ENCODE measurements around the gene RMND5B. TPM values are rescaled to one million over a fixed set of nuclear protein-coding genes. Genes with fewer than 3 reads are reported as not detected.

The RMND5B gene
- total and polyA plus RNA-seq, 5 donors from 2014 or later, result 22.0 to 39.9 (median 35.0) TPM

DNA sequence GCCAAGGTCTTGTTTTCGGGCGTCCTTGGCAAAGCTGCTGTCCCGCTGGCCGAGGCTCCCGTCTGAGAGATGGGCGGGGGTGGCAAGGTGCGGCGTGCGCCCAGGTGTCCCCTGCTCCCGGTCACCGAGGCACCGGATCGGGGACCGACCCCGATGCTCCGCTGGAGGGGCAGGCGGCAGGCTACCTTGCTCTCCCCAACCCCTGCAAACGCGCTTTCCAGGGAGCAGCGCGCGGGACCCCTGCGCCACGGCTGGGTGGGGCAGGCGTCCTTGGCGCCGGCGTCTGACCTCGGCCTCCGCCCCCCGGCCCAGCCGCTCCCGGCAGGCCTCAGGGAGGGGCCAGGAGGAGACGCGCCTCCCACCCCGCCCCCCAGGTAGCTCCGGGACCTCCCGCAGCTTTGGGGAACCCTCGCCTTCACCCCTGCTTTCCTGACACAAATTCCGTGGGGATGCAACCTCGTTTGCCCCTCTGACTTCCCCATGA lies 16.9 kb upstream of the RMND5B start:
- peak overlapping the region; percentile 80 to 96 (median 88) for H3K4me3 Mint-ChIP-seq
- peaks cover 0 to 42% (median 30%) of the 10 kb centered on the region in 4 donors for H3K4me1 Mint-ChIP-seq
- DNase-seq (no peak), ATAC-seq (ENCODE audit: low read depth in 2 of 2) (no peak)
- peak overlapping the region; percentile 23 for H3K27ac ChIP-seq (ENCODE audit: insufficient read depth, low read length, poor library complexity, severe bottlenecking)
- H3K4me1 ChIP-seq (ENCODE audit: control insufficient read depth, insufficient read depth, low read length, poor library complexity, severe bottlenecking), result peaks cover 47% of the 10 kb centered on the region
- H3K9me3 ChIP-seq (ENCODE audit: control insufficient read depth in 2 of 2, low read length in 2 of 2), result no peaks in the 10 kb centered on the region
- H3K27me3 ChIP-seq (ENCODE audit: control insufficient read depth, insufficient read depth, low read length), result no peaks in the 10 kb centered on the region
- H3K27ac Mint-ChIP-seq, result peak overlapping the region in 2 of 3 donors; percentile 23 to 83
- no peaks in the 10 kb centered on the region for H3K36me3 ChIP-seq (ENCODE audit: control insufficient read depth, insufficient read depth, low read length)
- no peaks in the 10 kb centered on the region for H3K36me3 Mint-ChIP-seq
- peaks cover 19% of the 10 kb centered on the region for H3K27me3 Mint-ChIP-seq
- peak overlapping the region; percentile 41 for H3K4me3 ChIP-seq (ENCODE audit: low read depth, low read length)
- no peaks in the 10 kb centered on the region for H3K9me3 Mint-ChIP-seq

DNA sequence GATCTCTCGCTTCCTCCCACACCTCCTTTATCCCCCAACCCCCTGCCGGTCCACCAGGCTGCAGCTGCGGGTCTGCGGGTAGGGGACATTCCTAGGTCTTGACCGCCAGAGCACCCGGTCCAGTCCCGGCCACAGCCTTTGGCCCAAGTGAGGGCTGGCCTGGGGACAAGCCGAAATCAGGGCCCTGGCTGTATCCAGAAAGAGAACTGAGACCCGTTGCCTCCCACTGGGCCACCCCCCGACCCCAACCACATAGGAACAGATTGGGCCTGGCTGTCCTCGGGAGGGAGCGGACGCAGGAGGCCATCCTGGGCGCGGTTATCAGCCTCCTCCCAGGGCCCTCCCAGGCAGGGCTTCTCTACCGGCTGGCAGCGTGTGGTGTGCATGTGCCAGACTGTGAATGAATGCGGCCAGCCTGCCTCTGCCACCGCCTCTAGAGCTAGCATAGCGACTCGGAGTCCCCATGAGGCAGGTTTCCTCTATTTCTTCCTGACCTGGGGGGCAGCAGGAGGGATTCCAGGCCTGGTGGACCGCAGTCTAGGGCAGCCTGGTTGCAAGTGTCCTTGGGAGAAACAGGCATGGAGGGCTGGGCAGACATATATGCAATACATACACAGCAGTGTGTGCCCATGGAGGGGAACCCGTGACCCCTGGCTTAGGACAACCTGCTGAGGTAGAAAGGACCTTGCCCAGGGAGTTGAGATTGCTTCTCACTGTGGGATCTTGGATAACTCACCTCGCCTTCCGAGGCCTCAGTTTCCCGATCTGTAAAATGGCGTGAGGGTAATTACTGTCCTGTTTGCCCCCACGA lies 16.3 kb upstream of the RMND5B start:
- H3K4me3 Mint-ChIP-seq, result peak overlapping the region; percentile 80 to 96 (median 88)
- Histone ChIP-seq H3K4me3 (ENCODE audit: low read depth, low read length) (peak overlapping the region; percentile 41), H3K27ac (ENCODE audit: insufficient read depth, low read length, poor library complexity, severe bottlenecking) (no peak overlapping the region), H3K9me3 (ENCODE audit: control insufficient read depth in 2 of 2, low read length in 2 of 2) (no peaks in the 10 kb centered on the region), H3K4me1 (ENCODE audit: control insufficient read depth, insufficient read depth, low read length, poor library complexity, severe bottlenecking) (peaks cover 47% of the 10 kb centered on the region), H3K36me3 (ENCODE audit: control insufficient read depth, insufficient read depth, low read length) (no peaks in the 10 kb centered on the region), H3K27me3 (ENCODE audit: control insufficient read depth, insufficient read depth, low read length) (no peaks in the 10 kb centered on the region)
- H3K27me3 Mint-ChIP-seq, result peaks cover 19% of the 10 kb centered on the region
- H3K36me3 Mint-ChIP-seq, result no peaks in the 10 kb centered on the region
- ATAC-seq (ENCODE audit: low read depth in 2 of 2) (peak; percentile 25 to 31), DNase-seq (peak in 2 of 3 donors; percentile 34 to 61)
- H3K27ac Mint-ChIP-seq, result peak overlapping the region; percentile 23 to 83 (median 52)
- peaks cover 0 to 42% (median 30%) of the 10 kb centered on the region in 4 donors for H3K4me1 Mint-ChIP-seq
- H3K9me3 Mint-ChIP-seq, result no peaks in the 10 kb centered on the region

DNA sequence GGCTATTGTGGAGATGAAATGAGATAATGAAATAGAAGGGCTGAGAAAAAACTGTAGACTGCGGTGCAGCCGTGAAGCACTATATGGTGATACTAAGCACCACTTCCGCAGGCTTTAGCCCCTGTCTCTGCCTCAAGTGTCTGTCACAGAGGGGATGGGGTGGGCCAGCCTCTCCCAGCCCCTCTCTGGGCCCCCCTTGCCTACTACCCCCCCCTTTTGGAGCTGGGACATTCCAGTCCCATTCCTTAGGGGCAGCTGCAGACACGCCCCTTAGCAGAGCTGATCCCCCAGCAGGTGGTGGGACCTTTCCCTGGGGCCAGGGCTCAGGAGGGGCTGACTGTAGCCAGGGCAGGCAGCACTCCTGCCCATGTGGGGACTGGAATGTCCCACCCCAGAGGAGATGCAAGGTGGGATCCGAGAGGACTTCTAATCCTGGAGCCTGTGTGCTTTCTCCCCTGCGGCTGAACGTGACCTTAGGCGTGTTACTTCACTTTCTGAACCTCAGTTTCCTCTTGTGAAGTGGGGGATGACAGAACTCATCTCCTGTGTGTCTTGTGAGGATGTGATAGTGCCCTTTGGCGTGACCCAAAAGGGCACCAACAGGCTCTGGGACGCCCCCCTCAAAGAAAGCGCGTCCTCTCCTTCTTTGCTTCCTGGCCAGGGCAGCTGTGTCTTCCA lies 15.5 kb upstream of the RMND5B start:
- Histone ChIP-seq H3K27me3 (ENCODE audit: control insufficient read depth, insufficient read depth, low read length) (no peaks in the 10 kb centered on the region), H3K9me3 (ENCODE audit: control insufficient read depth in 2 of 2, low read length in 2 of 2) (no peaks in the 10 kb centered on the region), H3K36me3 (ENCODE audit: control insufficient read depth, insufficient read depth, low read length) (no peaks in the 10 kb centered on the region), H3K4me1 (ENCODE audit: control insufficient read depth, insufficient read depth, low read length, poor library complexity, severe bottlenecking) (peaks cover 47% of the 10 kb centered on the region), H3K4me3 (ENCODE audit: low read depth, low read length) (peak overlapping the region; percentile 32), H3K27ac (ENCODE audit: insufficient read depth, low read length, poor library complexity, severe bottlenecking) (no peak overlapping the region)
- DNase-seq, result peak in 1 of 3 donors; percentile 37
- H3K4me3 Mint-ChIP-seq, result peak overlapping the region; percentile 80 to 96 (median 88)
- H3K27ac Mint-ChIP-seq, result peak overlapping the region in 1 of 3 donors; percentile 52
- peaks cover 23% of the 10 kb centered on the region for H3K27me3 Mint-ChIP-seq
- H3K4me1 Mint-ChIP-seq, result peaks cover 0 to 42% (median 30%) of the 10 kb centered on the region in 4 donors
- ATAC-seq (ENCODE audit: low read depth in 2 of 2), result no peak
- H3K9me3 Mint-ChIP-seq, result no peaks in the 10 kb centered on the region
- no peaks in the 10 kb centered on the region for H3K36me3 Mint-ChIP-seq

DNA sequence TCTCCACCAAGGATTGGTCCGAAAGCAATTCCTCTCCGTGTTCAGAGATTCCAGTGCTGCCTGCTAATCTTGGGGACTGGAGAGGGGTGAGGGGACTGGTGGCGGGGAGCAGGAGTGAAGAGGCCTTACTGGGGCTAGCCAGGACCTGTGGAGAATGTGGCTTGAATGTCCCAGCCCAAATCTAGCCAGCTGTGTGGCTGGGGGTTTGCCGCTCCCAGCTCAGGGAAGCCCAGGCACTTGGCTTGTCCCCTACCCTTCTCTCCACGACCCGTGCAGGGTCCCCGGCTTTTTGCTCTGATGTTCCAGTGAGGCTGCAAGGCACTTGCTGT lies 15.0 kb upstream of the RMND5B start:
- Mint-ChIP-seq H3K27me3 (peaks cover 23% of the 10 kb centered on the region), H3K4me3 (peak overlapping the region in 1 of 4 donors; percentile 46), H3K9me3 (no peaks in the 10 kb centered on the region), H3K27ac (peak overlapping the region in 1 of 3 donors; percentile 26), H3K36me3 (no peaks in the 10 kb centered on the region), H3K4me1 (peaks cover 0 to 42% (median 31%) of the 10 kb centered on the region in 4 donors)
- DNase-seq (no peak), ATAC-seq (ENCODE audit: low read depth in 2 of 2) (no peak)
- Histone ChIP-seq H3K36me3 (ENCODE audit: control insufficient read depth, insufficient read depth, low read length) (no peaks in the 10 kb centered on the region), H3K27ac (ENCODE audit: insufficient read depth, low read length, poor library complexity, severe bottlenecking) (no peak overlapping the region), H3K27me3 (ENCODE audit: control insufficient read depth, insufficient read depth, low read length) (no peaks in the 10 kb centered on the region), H3K4me3 (ENCODE audit: low read depth, low read length) (no peak overlapping the region), H3K4me1 (ENCODE audit: control insufficient read depth, insufficient read depth, low read length, poor library complexity, severe bottlenecking) (peaks cover 51% of the 10 kb centered on the region), H3K9me3 (ENCODE audit: control insufficient read depth in 2 of 2, low read length in 2 of 2) (no peaks in the 10 kb centered on the region)

DNA sequence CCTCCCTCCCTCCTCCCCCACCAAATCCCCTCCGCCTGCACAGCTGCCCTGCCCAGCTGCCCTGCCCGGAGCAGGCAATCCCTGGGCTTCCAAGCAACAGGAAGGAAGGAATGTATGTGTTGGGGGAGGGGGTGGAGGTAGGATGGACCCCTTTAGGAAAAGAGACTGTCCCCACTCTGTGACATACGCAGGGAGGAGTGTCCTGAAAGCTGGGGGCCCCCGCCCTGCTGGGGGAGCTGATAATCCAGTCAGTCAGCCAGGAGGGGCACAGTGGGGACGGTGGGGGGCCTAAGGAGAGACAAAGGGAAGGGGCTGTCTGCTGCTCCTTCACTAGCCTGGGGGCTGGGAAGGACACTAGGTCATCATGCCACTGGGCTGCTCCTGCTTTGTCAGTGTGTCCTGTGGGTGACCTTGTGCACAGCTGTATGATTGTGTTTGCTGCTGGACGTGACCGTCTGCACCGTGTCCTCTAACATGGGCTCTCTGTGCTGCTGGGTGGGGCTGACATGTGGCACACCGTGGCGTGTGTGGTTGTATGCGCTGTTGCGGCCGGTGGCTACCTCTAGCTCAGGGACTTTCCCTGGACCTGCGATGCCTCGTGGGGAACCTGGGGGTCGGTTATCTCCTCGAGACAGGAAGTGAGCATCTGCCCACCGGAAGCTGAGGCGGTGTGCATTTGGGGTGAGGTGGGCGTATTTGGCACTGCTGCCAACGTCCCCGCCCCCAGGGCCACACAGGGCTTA lies 14.5 kb upstream of the RMND5B start:
- DNase-seq (peak; percentile 54 to 78 (median 60)), ATAC-seq (ENCODE audit: low read depth in 2 of 2) (peak; percentile 28 to 33)
- peak overlapping the region; percentile 33 for H3K27ac ChIP-seq (ENCODE audit: insufficient read depth, low read length, poor library complexity, severe bottlenecking)
- Mint-ChIP-seq H3K4me3 (peak overlapping the region; percentile 52 to 83 (median 78)), H3K27me3 (peaks cover 23% of the 10 kb centered on the region), H3K36me3 (no peaks in the 10 kb centered on the region), H3K27ac (peak overlapping the region in 2 of 3 donors; percentile 79 to 87), H3K9me3 (no peaks in the 10 kb centered on the region), H3K4me1 (peaks cover 0 to 46% (median 30%) of the 10 kb centered on the region in 4 donors)
- H3K9me3 ChIP-seq (ENCODE audit: control insufficient read depth in 2 of 2, low read length in 2 of 2), result no peaks in the 10 kb centered on the region
- peak overlapping the region; percentile 13 for H3K4me3 ChIP-seq (ENCODE audit: low read depth, low read length)
- peaks cover 57% of the 10 kb centered on the region for H3K4me1 ChIP-seq (ENCODE audit: control insufficient read depth, insufficient read depth, low read length, poor library complexity, severe bottlenecking)
- no peaks in the 10 kb centered on the region for H3K36me3 ChIP-seq (ENCODE audit: control insufficient read depth, insufficient read depth, low read length)
- H3K27me3 ChIP-seq (ENCODE audit: control insufficient read depth, insufficient read depth, low read length), result no peaks in the 10 kb centered on the region

DNA sequence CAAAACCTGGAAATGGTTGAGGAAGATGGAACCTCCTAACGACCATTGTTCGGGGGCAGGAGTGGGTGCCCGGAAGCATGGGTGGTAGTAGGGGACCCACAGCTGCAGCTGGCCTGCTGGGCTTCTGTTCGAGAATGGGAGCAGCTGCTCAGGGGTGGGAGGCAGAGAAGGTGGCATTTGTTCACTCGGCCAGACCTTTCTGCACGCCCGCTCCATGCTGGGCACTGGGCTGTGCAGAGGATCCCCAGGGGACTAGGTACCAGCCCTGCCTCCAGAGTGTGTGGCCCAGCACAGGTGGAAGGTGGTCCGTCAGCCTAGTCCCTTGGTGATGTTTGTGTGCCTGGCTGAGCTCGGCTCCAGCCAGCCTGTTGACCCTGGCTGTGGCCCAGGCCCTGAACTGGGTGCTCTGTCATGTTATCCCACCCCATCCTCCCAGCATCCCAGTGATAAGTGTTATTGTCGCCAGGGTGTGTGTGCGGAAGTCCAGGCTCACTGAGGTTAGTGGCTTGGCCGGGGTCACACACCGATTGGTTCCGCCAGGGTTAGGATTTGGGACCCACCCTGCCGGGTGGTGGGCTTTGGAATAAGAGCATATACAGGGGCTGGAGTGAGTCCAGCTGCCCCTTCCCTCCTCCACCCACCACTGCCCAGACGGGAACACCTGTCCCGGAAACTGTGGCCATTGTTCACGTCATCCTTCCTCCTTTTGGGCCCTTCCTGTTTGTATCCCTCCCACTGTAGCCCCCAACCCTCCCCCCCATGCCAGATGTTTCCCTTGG lies 12.7 kb upstream of the RMND5B start:
- H3K27ac ChIP-seq (ENCODE audit: insufficient read depth, low read length, poor library complexity, severe bottlenecking), result no peak overlapping the region
- no peaks in the 10 kb centered on the region for H3K9me3 ChIP-seq (ENCODE audit: control insufficient read depth in 2 of 2, low read length in 2 of 2)
- no peaks in the 10 kb centered on the region for H3K36me3 Mint-ChIP-seq
- H3K27me3 ChIP-seq (ENCODE audit: control insufficient read depth, insufficient read depth, low read length), result no peaks in the 10 kb centered on the region
- DNase-seq (no peak), ATAC-seq (ENCODE audit: low read depth in 2 of 2) (no peak)
- H3K4me3 Mint-ChIP-seq, result no peak overlapping the region
- H3K27ac Mint-ChIP-seq, result no peak overlapping the region
- no peaks in the 10 kb centered on the region for H3K9me3 Mint-ChIP-seq
- peaks cover 0 to 39% (median 21%) of the 10 kb centered on the region in 4 donors for H3K4me1 Mint-ChIP-seq
- peaks cover 55% of the 10 kb centered on the region for H3K4me1 ChIP-seq (ENCODE audit: control insufficient read depth, insufficient read depth, low read length, poor library complexity, severe bottlenecking)
- no peak overlapping the region for H3K4me3 ChIP-seq (ENCODE audit: low read depth, low read length)
- H3K36me3 ChIP-seq (ENCODE audit: control insufficient read depth, insufficient read depth, low read length), result no peaks in the 10 kb centered on the region
- H3K27me3 Mint-ChIP-seq, result peaks cover 18% of the 10 kb centered on the region
